Measurements from ENCODE around the gene NKX1-1.

Gene NKX1-1

DNA sequence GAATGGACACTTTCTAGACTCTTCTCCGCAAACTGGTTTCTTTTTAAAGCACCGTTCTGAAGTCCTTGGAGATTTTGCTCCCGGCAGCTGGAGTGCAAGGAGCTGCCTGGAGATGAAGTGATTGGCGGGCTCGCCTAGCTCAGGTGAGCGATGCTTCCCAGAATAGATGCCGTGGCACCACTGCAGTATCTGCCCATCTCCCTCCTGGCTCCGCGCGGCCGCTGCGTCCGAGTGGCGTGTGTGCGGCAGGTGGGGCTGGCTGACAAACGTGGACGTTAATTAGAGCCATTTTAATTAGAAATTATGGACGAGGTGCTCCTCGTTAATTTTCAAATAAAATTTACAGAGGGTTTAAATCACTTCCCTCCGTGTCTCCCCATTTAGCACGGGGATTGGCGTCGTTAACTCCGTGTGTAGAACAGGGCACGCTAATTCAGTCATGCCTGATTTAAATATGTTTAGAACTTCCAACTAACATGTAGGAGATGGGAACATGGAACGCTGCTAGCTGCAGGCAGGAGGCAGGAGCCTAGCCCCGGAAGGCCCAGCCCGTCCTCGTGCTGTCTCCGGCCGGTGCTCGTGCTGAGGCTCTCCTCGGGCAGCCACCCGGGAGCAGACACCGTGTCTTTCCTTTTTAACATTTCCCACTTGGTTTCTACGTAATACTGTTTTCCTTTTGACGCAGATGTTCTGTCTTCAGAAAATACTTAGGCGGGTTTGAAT lies 47.7 kb downstream of the NKX1-1 start:
- Histone ChIP-seq H3K4me3 (ENCODE audit: low read depth in 1 of 2, low read length in 2 of 2) (no peak overlapping the region), H3K4me1 (ENCODE audit: control insufficient read depth in 1 of 2, insufficient read depth in 2 of 2, low read length in 2 of 2) (no peaks in the 10 kb centered on the region), H3K36me3 (ENCODE audit: control insufficient read depth in 1 of 2, insufficient read depth in 2 of 2, low read length in 2 of 2) (peaks cover 0 to 52% of the 10 kb centered on the region in 2 donors)

DNA sequence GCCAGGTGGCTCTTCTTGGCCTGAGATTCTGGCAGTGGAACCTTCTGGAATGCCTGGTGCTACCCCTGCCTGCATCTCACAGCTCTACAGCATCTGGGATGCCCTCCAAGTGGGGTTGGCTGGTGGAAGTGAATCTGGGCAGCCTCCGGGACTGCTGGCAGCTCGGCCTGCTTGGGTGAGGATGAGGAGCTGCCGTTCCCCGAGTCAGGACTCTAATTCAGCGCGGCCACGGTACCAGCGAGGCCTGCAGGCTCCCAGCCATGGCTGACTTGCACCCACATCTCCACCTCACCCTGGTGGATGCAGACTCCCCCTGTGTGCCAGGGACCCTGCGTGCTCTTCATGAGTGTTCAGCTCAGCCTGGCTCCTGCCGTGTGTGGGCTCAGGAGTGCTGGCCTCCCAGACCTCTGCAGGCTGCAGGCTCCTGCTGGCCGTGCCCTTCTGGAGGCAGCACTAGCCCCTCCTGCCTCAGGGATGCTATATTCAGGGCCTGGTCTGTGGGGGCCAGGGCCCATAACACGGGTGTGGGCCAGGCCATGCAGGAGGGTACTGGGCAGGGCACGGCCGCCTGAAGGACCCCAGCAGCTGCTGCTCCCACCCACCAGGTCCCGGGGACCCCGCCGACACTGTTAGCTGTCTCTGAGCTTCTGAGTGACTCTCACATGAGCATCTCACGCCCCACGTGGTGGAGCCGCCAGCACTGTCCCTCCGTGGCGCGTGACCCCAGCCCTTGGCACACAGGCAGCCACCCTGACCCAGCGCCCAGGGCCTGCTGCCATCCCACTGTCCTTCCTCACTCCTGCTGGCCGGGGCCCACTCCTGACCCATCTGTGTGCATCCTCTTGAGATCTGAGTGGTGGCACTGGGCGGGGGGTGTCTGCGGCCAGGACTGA lies 48.6 kb downstream of the NKX1-1 start:
- Histone ChIP-seq H3K9me3 (ENCODE audit: control insufficient read depth in 1 of 2, low read length in 2 of 2) (no peaks in the 10 kb centered on the region), H3K4me3 (ENCODE audit: low read depth in 1 of 2, low read length in 2 of 2) (no peak overlapping the region), H3K27ac (ENCODE audit: low read depth, low read length) (no peak overlapping the region), H3K36me3 (ENCODE audit: control insufficient read depth in 1 of 2, insufficient read depth in 2 of 2, low read length in 2 of 2) (peaks cover 3 to 52% of the 10 kb centered on the region in 2 donors), H3K27me3 (ENCODE audit: control insufficient read depth in 1 of 2, insufficient read depth in 2 of 2, low read length in 2 of 2) (no peaks in the 10 kb centered on the region), H3K9ac (ENCODE audit: low read depth in 1 of 2, low read length in 2 of 2) (no peak overlapping the region), H3K4me1 (ENCODE audit: control insufficient read depth in 1 of 2, insufficient read depth in 2 of 2, low read length in 2 of 2) (no peaks in the 10 kb centered on the region)

More for the DNA sequence above, 47.7 kb downstream of the NKX1-1 start:
- H3K9ac ChIP-seq (ENCODE audit: low read depth in 1 of 2, low read length in 2 of 2) = no peak overlapping the region
- no peaks in the 10 kb centered on the region for H3K27me3 ChIP-seq (ENCODE audit: control insufficient read depth in 1 of 2, insufficient read depth in 2 of 2, low read length in 2 of 2)
- no peaks in the 10 kb centered on the region for H3K9me3 ChIP-seq (ENCODE audit: control insufficient read depth in 1 of 2, low read length in 2 of 2)
- no peak overlapping the region for H3K27ac ChIP-seq (ENCODE audit: low read depth, low read length)

DNA sequence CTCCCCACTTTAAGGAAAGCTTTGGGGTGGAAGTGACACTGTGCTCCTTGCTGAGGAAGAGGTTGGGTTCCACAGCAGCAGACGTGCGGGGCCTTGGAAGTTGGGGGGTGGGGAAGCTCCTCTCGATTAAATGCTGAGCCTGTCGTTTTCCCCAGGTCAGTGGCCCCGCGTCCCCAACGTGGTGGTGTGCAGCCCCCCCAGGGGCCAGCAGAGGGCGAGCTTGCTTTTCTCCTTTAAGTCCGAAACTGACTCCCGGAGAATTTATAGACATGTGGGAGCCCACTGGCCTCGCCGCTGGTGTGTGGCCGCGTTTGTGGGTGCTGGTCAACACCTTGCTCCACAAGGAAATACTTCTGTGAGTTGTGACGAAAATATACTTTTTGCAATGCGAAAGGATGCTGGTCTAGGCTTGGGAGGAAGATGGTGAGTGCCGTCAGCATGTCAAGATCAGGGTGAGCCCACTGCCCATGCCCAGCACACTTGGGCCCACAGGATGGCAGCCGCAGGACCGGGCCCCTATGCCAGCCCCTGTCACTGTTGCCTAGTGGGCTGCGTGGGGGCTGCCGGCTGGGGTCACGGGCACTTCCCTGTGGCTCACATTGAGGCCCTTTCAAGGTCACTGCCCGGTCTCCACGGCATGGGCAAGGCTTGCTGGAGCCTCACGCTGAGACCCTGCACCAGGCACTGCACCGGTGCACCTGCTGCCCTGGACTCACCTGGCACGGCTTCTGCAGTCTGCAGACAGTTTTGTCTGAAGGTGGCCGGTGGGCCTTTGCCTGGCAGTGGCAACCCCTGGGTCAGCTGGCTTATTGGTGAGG lies 49.9 kb downstream of the NKX1-1 start:
- no peak overlapping the region for H3K9ac ChIP-seq (ENCODE audit: low read depth in 1 of 2, low read length in 2 of 2)
- no peak overlapping the region for H3K27ac ChIP-seq (ENCODE audit: low read depth, low read length)
- peaks cover 7 to 56% of the 10 kb centered on the region in 2 donors for H3K36me3 ChIP-seq (ENCODE audit: control insufficient read depth in 1 of 2, insufficient read depth in 2 of 2, low read length in 2 of 2)

DNA sequence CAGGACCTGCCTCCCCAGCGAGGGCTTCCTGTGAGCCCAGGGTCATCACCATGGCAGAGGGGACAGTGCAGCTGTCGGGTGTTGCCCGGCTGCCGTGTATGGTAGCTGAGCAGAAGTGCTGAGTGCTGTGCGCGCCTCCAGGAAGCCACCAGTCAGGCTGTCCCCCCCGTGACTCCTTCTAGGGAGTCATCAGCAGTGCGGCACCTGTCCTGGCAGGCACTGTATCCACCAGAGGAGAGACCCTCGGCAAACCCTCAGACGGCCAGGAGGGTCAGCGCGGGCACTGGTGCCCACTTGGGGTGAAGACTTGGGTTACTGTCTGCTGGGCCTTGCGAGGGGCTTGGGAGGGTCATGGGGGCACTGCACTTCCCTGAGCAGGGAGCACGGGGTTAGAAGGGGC lies 50.9 kb downstream of the NKX1-1 start:
- Histone ChIP-seq H3K4me3 (ENCODE audit: low read depth in 1 of 2, low read length in 2 of 2) (no peak overlapping the region), H3K27ac (ENCODE audit: low read depth, low read length) (no peak overlapping the region), H3K36me3 (ENCODE audit: control insufficient read depth in 1 of 2, insufficient read depth in 2 of 2, low read length in 2 of 2) (peaks cover 7 to 59% of the 10 kb centered on the region in 2 donors), H3K4me1 (ENCODE audit: control insufficient read depth in 1 of 2, insufficient read depth in 2 of 2, low read length in 2 of 2) (peaks cover 0 to 5% of the 10 kb centered on the region in 2 donors), H3K27me3 (ENCODE audit: control insufficient read depth in 1 of 2, insufficient read depth in 2 of 2, low read length in 2 of 2) (no peaks in the 10 kb centered on the region), H3K9ac (ENCODE audit: low read depth in 1 of 2, low read length in 2 of 2) (no peak overlapping the region), H3K9me3 (ENCODE audit: control insufficient read depth in 1 of 2, low read length in 2 of 2) (no peaks in the 10 kb centered on the region)

More for the DNA sequence above, 49.9 kb downstream of the NKX1-1 start:
- Histone ChIP-seq H3K27me3 (ENCODE audit: control insufficient read depth in 1 of 2, insufficient read depth in 2 of 2, low read length in 2 of 2) (no peaks in the 10 kb centered on the region), H3K9me3 (ENCODE audit: control insufficient read depth in 1 of 2, low read length in 2 of 2) (no peaks in the 10 kb centered on the region), H3K4me3 (ENCODE audit: low read depth in 1 of 2, low read length in 2 of 2) (no peak overlapping the region), H3K4me1 (ENCODE audit: control insufficient read depth in 1 of 2, insufficient read depth in 2 of 2, low read length in 2 of 2) (peaks cover 0 to 5% of the 10 kb centered on the region in 2 donors)

DNA sequence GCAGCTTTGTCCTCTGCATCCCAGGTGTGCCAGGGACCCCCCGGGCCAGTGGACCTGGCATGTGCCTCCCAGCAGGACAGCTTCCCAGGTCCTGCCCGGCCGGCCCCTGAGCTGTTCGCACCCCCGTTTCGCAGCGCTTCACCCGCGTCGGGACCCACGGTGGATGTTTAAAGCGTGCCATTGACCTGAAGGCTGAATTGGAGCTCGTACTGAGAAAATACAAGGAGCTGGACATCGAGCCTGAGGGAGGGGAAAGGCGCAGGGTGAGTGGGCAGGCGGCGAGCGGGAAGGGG lies 51.3 kb downstream of the NKX1-1 start:
- no peaks in the 10 kb centered on the region for H3K9me3 ChIP-seq (ENCODE audit: control insufficient read depth in 1 of 2, low read length in 2 of 2)
- H3K27me3 ChIP-seq (ENCODE audit: control insufficient read depth in 1 of 2, insufficient read depth in 2 of 2, low read length in 2 of 2) = no peaks in the 10 kb centered on the region
- H3K4me1 ChIP-seq (ENCODE audit: control insufficient read depth in 1 of 2, insufficient read depth in 2 of 2, low read length in 2 of 2) = peaks cover 0 to 5% of the 10 kb centered on the region in 2 donors
- H3K36me3 ChIP-seq (ENCODE audit: control insufficient read depth in 1 of 2, insufficient read depth in 2 of 2, low read length in 2 of 2) = peaks cover 7 to 59% of the 10 kb centered on the region in 2 donors
- H3K4me3 ChIP-seq (ENCODE audit: low read depth in 1 of 2, low read length in 2 of 2) = no peak overlapping the region
- H3K9ac ChIP-seq (ENCODE audit: low read depth in 1 of 2, low read length in 2 of 2) = no peak overlapping the region
- no peak overlapping the region for H3K27ac ChIP-seq (ENCODE audit: low read depth, low read length)

DNA sequence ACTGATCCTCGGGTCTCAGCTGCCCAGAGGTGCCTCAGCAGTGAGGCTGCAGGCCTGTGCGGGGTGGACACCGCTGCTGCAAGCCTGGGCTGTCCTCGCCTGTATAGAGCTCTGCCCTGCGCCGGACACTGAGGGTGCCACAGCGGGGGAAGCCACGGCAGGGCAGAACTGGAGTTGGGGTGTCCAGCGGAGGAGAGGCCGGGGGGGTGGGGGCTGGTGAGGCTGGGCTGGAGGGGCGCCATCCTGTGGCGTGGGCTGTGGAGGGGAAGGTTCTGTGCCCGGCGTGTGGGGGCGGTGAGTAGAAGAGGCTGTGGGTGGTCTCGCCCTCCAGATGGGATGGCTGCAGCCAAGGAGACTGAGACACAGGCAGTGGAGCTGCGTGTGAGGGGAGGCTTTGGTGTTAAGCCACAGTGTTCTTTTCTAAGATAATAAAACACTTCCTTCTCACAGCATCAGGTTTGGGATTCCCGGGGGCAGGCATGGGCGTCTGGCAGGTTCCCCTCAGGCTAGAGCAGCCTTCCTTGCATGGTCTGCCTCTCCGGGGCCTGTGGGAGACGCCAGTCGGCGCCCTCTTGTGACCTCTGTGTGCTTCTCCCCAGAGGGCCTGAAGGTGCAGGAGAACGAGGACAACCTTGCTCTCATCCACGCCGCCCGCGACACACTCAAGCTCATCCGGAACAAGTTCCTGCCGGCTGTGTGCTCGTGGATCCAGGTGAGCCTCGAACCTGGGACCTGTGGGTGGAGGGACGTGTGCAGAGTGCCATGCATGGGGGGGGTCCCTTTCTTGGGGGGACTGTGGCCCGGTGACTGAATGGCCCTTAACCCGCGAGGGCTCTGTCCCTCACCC lies 51.9 kb downstream of the NKX1-1 start:
- Histone ChIP-seq H3K9ac (ENCODE audit: low read depth in 1 of 2, low read length in 2 of 2) (no peak overlapping the region), H3K27ac (ENCODE audit: low read depth, low read length) (no peak overlapping the region), H3K4me3 (ENCODE audit: low read depth in 1 of 2, low read length in 2 of 2) (no peak overlapping the region), H3K36me3 (ENCODE audit: control insufficient read depth in 1 of 2, insufficient read depth in 2 of 2, low read length in 2 of 2) (peaks cover 7 to 57% of the 10 kb centered on the region in 2 donors), H3K9me3 (ENCODE audit: control insufficient read depth in 1 of 2, low read length in 2 of 2) (no peaks in the 10 kb centered on the region), H3K4me1 (ENCODE audit: control insufficient read depth in 1 of 2, insufficient read depth in 2 of 2, low read length in 2 of 2) (peaks cover 0 to 5% of the 10 kb centered on the region in 2 donors), H3K27me3 (ENCODE audit: control insufficient read depth in 1 of 2, insufficient read depth in 2 of 2, low read length in 2 of 2) (no peaks in the 10 kb centered on the region)

DNA sequence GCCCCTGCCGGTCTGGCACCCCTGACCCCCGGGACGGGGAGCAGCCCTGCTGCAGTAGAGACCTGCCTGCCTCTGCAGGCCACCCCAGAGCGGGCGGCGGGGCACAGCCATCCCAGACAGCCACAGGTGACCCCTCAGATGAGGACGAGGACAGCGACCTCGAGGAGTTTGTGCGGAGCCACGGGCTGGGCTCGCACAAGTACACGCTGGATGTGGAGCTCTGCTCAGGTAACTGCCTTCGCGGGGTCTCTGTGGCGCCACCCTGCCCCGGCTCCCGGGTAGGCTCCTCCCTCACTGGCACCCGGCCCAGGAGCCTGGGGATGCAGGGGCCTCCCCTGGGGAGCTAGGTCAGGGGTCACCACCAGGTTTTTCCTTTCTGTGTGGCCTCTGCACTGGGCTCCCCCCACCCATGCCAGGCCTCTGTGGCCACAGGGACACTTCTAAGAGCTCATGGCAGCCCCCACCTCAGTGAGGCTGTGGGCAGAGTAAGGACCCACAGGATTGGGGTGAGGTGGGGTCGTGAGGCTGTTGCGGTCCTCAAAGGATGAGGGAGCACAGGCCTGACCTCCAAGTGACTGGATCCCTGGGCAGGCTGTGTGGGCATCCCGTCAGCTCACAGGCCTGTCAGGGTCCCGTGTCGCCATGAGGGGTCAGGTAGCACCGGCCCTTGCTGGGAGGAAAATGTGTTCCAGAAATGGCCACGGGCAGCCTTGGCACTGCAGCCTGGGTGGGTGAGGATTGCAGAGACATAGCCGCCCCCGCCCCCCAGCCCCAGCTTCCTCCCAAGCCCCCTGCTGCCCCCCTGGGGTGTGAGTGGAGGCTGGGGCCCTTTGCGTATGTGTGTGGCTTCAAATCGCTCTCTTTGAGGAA lies 52.8 kb downstream of the NKX1-1 start:
- H3K27me3 ChIP-seq (ENCODE audit: control insufficient read depth in 1 of 2, insufficient read depth in 2 of 2, low read length in 2 of 2) = no peaks in the 10 kb centered on the region
- H3K4me3 ChIP-seq (ENCODE audit: low read depth in 1 of 2, low read length in 2 of 2) = no peak overlapping the region
- H3K9ac ChIP-seq (ENCODE audit: low read depth in 1 of 2, low read length in 2 of 2) = no peak overlapping the region
- H3K9me3 ChIP-seq (ENCODE audit: control insufficient read depth in 1 of 2, low read length in 2 of 2) = no peaks in the 10 kb centered on the region
- H3K4me1 ChIP-seq (ENCODE audit: control insufficient read depth in 1 of 2, insufficient read depth in 2 of 2, low read length in 2 of 2) = peaks cover 8% of the 10 kb centered on the region in 2 donors
- H3K27ac ChIP-seq (ENCODE audit: low read depth, low read length) = no peak overlapping the region
- peaks cover 7 to 56% of the 10 kb centered on the region in 2 donors for H3K36me3 ChIP-seq (ENCODE audit: control insufficient read depth in 1 of 2, insufficient read depth in 2 of 2, low read length in 2 of 2)

All from duodenal mucosa (tissue), 2 donors.